IPS-18c (cell line): ENCODE data around the gene ATF7IP.

Source experiments
- H3K4me3 ChIP-seq: 2 replicates; pipeline ENCODE4 v1.7.0; 2013; ENCODE audit warnings: low read depth, mild to moderate bottlenecking, low read length, moderate library complexity; ENCODE audit not compliant: insufficient read depth
- H3K9me3 ChIP-seq: one replicate; pipeline ENCODE4 v1.6.1; 2013; ENCODE audit warnings: mild to moderate bottlenecking, low read length, moderate library complexity; ENCODE audit not compliant: control insufficient read depth, insufficient read depth

The ATF7IP gene

GRCh38 chr12:14514154-14514842 lies 148.8 kb downstream of the ATF7IP start:
- no peaks in the 10 kb centered on the region for H3K9me3 ChIP-seq
- no peak overlapping the region for H3K4me3 ChIP-seq

- H3K9me3 ChIP-seq, result no peaks in the 10 kb centered on the region
These were observed 149.5 kb downstream of the ATF7IP start for GRCh38 chr12:14514946-14515345.

GRCh38 chr12:14521822-14522221 lies 156.3 kb downstream of the ATF7IP start:
- H3K9me3 ChIP-seq, result no peaks in the 10 kb centered on the region

More at GRCh38 chr12:14514946-14515345, 149.5 kb downstream of the ATF7IP start:
- no peak overlapping the region for H3K4me3 ChIP-seq

GRCh38 chr12:14525964-14526363 lies 160.5 kb downstream of the ATF7IP start:
- Histone ChIP-seq H3K9me3 (no peaks in the 10 kb centered on the region), H3K4me3 (no peak overlapping the region)

More at GRCh38 chr12:14521822-14522221, 156.3 kb downstream of the ATF7IP start:
- H3K4me3 ChIP-seq, result no peak overlapping the region

- no peaks in the 10 kb centered on the region for H3K9me3 ChIP-seq
These were observed 166.7 kb downstream of the ATF7IP start for GRCh38 chr12:14532152-14532551.

GRCh38 chr12:14537088-14537487 lies 171.6 kb downstream of the ATF7IP start:
- Histone ChIP-seq H3K4me3 (no peak overlapping the region), H3K9me3 (no peaks in the 10 kb centered on the region)

More at GRCh38 chr12:14532152-14532551, 166.7 kb downstream of the ATF7IP start:
- no peak overlapping the region for H3K4me3 ChIP-seq

GRCh38 chr12:14540801-14541462 lies 175.4 kb downstream of the ATF7IP start:
- Histone ChIP-seq H3K9me3 (no peaks in the 10 kb centered on the region), H3K4me3 (no peak overlapping the region)

GRCh38 chr12:14545144-14546124 lies 180.0 kb downstream of the ATF7IP start:
- H3K4me3 ChIP-seq, result no peak overlapping the region
- no peaks in the 10 kb centered on the region for H3K9me3 ChIP-seq

- H3K4me3 ChIP-seq, result no peak overlapping the region
- no peaks in the 10 kb centered on the region for H3K9me3 ChIP-seq
These were observed 182.1 kb downstream of the ATF7IP start for GRCh38 chr12:14547571-14547970.

- Histone ChIP-seq H3K9me3 (no peaks in the 10 kb centered on the region), H3K4me3 (no peak overlapping the region)
These were observed 183.1 kb downstream of the ATF7IP start for GRCh38 chr12:14548609-14549008.
